CD14-positive monocyte (primary cell): ENCODE measurements around the gene ZNF66. TPM values are rescaled to one million over a fixed set of nuclear protein-coding genes. Genes with fewer than 3 reads are reported as not detected.

Experiments used
- DNase-seq, 3 donors: peaks; one replicate each; pipeline ENCODE4 v3.0.0-alpha.2; 2011 to 2022
- H2AFZ ChIP-seq: 2 replicates; pipeline ENCODE4 v1.6.0; 2012; ENCODE audit warnings: mild to moderate bottlenecking, low read depth, low read length, inconsistent platforms; ENCODE audit not compliant: insufficient read depth, poor library complexity, severe bottlenecking
- H3K27ac ChIP-seq, 2 donors: 1 replicate in 1 of 2; 2 replicates in 1 of 2; pipeline ENCODE4 v1.5.1; 2012 to 2013; ENCODE audit warnings: low read length in 2 of 2, control low read depth in 1 of 2, inconsistent platforms in 1 of 2, low read depth in 1 of 2, mild to moderate bottlenecking in 1 of 2
- H3K27me3 ChIP-seq, 2 donors: one replicate each; pipeline versions ENCODE4 v1.6.0 to v1.6.1; 2011 to 2013; ENCODE audit warnings: low read length in 2 of 2; ENCODE audit not compliant: control insufficient read depth in 2 of 2, insufficient read depth in 2 of 2
- H3K36me3 ChIP-seq, 2 donors: replicated peaks in 1 of 2; 1 replicate in 1 of 2; 2 replicates in 1 of 2; pipeline versions ENCODE4 v1.5.1 to v1.6.1; 2012 to 2013; ENCODE audit warnings: low read length in 2 of 2, control low read depth in 1 of 2, inconsistent platforms in 1 of 2, mild to moderate bottlenecking in 1 of 2; ENCODE audit not compliant: insufficient read depth in 2 of 2, control insufficient read depth in 1 of 2
- H3K4me1 ChIP-seq, 2 donors: 1 replicate in 1 of 2; 2 replicates in 1 of 2; pipeline versions ENCODE4 v1.5.1 to v1.6.1; 2012 to 2013; ENCODE audit warnings: low read length in 2 of 2, control low read depth in 1 of 2, inconsistent platforms in 1 of 2, mild to moderate bottlenecking in 1 of 2, moderate library complexity in 1 of 2; ENCODE audit not compliant: insufficient read depth in 2 of 2, control insufficient read depth in 1 of 2
- H3K4me2 ChIP-seq: replicated peaks from 2 replicates; pipeline ENCODE3; 2012; ENCODE audit warnings: low read length, moderate library complexity, mild to moderate bottlenecking; ENCODE audit not compliant: poor library complexity, severe bottlenecking; ENCODE audit errors: extremely low read depth
- H3K4me3 ChIP-seq, 3 experiments: fragments of 200-600 bp in 1 of 3; sonication (generic) in 1 of 3; replicated peaks in 1 of 3; 1 replicate in 2 of 3; 2 replicates in 1 of 3; pipeline ENCODE4 v1.5.1; 2011 to 2013; ENCODE audit warnings: low read length in 3 of 3, mild to moderate bottlenecking in 3 of 3, control low read depth in 2 of 3, low read depth in 2 of 3, inconsistent platforms in 1 of 3, moderate library complexity in 1 of 3
- H3K79me2 ChIP-seq: 2 replicates; pipeline ENCODE4 v1.6.0; 2012; ENCODE audit warnings: mild to moderate bottlenecking, control low read depth, inconsistent platforms, low read length, moderate library complexity; ENCODE audit not compliant: insufficient read depth
- H3K9ac ChIP-seq: 2 replicates; pipeline ENCODE4 v1.6.0; 2017; ENCODE audit warnings: low read length, mild to moderate bottlenecking; ENCODE audit not compliant: insufficient read depth, poor library complexity, severe bottlenecking
- H3K9me3 ChIP-seq, 2 donors: replicated peaks in 1 of 2; 1 replicate in 1 of 2; 2 replicates in 1 of 2; pipeline versions ENCODE4 v1.5.1 to v1.6.1; 2012 to 2013; ENCODE audit warnings: low read length in 2 of 2, control low read depth in 1 of 2; ENCODE audit not compliant: control insufficient read depth in 1 of 2, insufficient read depth in 1 of 2
- H4K20me1 ChIP-seq: 2 replicates; pipeline ENCODE4 v1.6.0; 2012; ENCODE audit warnings: mild to moderate bottlenecking, low read length, control low read depth, moderate library complexity; ENCODE audit not compliant: insufficient read depth
- H3K27ac Mint-ChIP-seq, 7 donors: one replicate each; pipeline ENCODE4 v1.8.0; 2020; ENCODE audit warnings: mild to moderate bottlenecking in 7 of 7, mixed read lengths in 7 of 7, moderate library complexity in 6 of 7, inconsistent platforms in 2 of 7
- H3K27me3 Mint-ChIP-seq, 3 donors: one replicate each; pipeline ENCODE4 v1.8.0; 2021 to 2022; ENCODE audit warnings: low read depth in 3 of 3, mild to moderate bottlenecking in 3 of 3, mixed read lengths in 3 of 3, moderate library complexity in 3 of 3, inconsistent platforms in 1 of 3
- H3K36me3 Mint-ChIP-seq, 2 donors: one replicate each; pipeline ENCODE4 v1.8.0; 2020; ENCODE audit warnings: mixed read lengths in 2 of 2, inconsistent platforms in 1 of 2, mild to moderate bottlenecking in 1 of 2
- H3K4me1 Mint-ChIP-seq: one replicate; pipeline ENCODE4 v1.8.0; 2020; ENCODE audit warnings: mild to moderate bottlenecking, mixed read lengths
- H3K4me3 Mint-ChIP-seq, 2 donors: one replicate each; pipeline ENCODE4 v1.8.0; 2020; ENCODE audit warnings: mild to moderate bottlenecking in 2 of 2, mixed read lengths in 2 of 2, moderate library complexity in 1 of 2
- H3K9me3 Mint-ChIP-seq, 7 donors: one replicate each; pipeline ENCODE4 v1.8.0; 2020 to 2022; ENCODE audit warnings: mixed read lengths in 7 of 7, mild to moderate bottlenecking in 6 of 7, moderate library complexity in 6 of 7, inconsistent platforms in 2 of 7
- CTCF ChIP-seq: fragments of 200-600 bp; IDR thresholded peaks from one replicate; pipeline ENCODE4 v1.8.0; 2022; ENCODE audit warnings: antibody characterized with exemption, mild to moderate bottlenecking
- WGBS: methylation state at CpG from one replicate; pipeline ENCODE4 v1.1.5; 2013; ENCODE audit warnings: missing lambda C conversion rate; ENCODE audit not compliant: insufficient coverage; 5-methylcytosine and 5-hydroxymethylcytosine counted together
- intact Hi-C, 2 donors: fragments of 100-400 bp; cut with micrococcal nuclease; formaldehyde crosslinking; loops; one replicate each; pipeline versions ENCODE4 v1.15.0 to v1.15.1; 2023
- polyA plus RNA-seq, 3 donors: library from polyadenylated mRNA; depleted of rRNA in 1 of 3; unstranded in 2 of 3; stranded (reverse) in 1 of 3; fragments of 300-500 nt in 2 of 3; fragments of >200 nt in 1 of 3; fragmentation: Illumina TruSeq in 2 of 3; gene quantifications; 1 replicate in 2 of 3; 2 replicates in 1 of 3; pipeline ENCODE4 v1.2.3, GENCODE V29; 2012 to 2021

The ZNF66 gene
- polyA plus RNA-seq, 3 donors, result 0.83 to 1.3 (median 0.95) TPM

GRCh38 chr19:20840371-20840770 is 64.3 kb downstream of the ZNF66 start:
- Histone ChIP-seq H3K4me1 (no peaks in the 10 kb centered on the region), H2AFZ (no peak overlapping the region), H3K4me3 (peak overlapping the region in 1 of 3 experiments; percentile 25), H3K27me3 (no peaks in the 10 kb centered on the region), H3K36me3 (no peaks in the 10 kb centered on the region), H3K27ac (no peak overlapping the region), H3K79me2 (no peaks in the 10 kb centered on the region), H4K20me1 (no peaks in the 10 kb centered on the region), H3K9ac (no peak overlapping the region), H3K9me3 (peaks cover 38 to 68% of the 10 kb centered on the region in 2 donors), H3K4me2 (no peak overlapping the region)
- Mint-ChIP-seq H3K27me3 (peaks cover 0 to 1% (median 0%) of the 10 kb centered on the region in 3 donors), H3K4me1 (no peaks in the 10 kb centered on the region), H3K4me3 (no peak overlapping the region), H3K9me3 (peaks cover 29 to 79% (median 62%) of the 10 kb centered on the region in 7 donors), H3K36me3 (no peaks in the 10 kb centered on the region), H3K27ac (no peak overlapping the region)
- TF ChIP-seq CTCF, result no peak
- DNase-seq, result no peak
- 80% methylated on average over 3 of the region's 3 CpGs for WGBS
- intact Hi-C loops, result no loop called here

Other genes with a start within 250 kb of the ZNF66 start
- under 1 TPM; 0.06 to 0.61 (median 0.44) TPM for gene ZNF737, start 210.5 kb upstream of the ZNF66 start, polyA plus RNA-seq
- gene ZNF626, start 114.7 kb upstream of the ZNF66 start, polyA plus RNA-seq, result 1 to 10 TPM in 1 of 3 donors, under 1 TPM in 2; 0.24 to 1.4 (median 0.40) TPM
- gene ZNF85, start 146.9 kb downstream of the ZNF66 start, polyA plus RNA-seq, result 1 to 10 TPM in 2 of 3 donors, under 1 TPM in 1; 0.85 to 2.8 (median 1.2) TPM
- gene ZNF430, start 244.4 kb downstream of the ZNF66 start, polyA plus RNA-seq, result 10 to 100 TPM in 1 of 3 donors, 1 to 10 TPM in 2; 5.7 to 11.6 (median 8.8) TPM